SKM-1 treated with dmso at 0.1 percent for 144 hours (cell line): ENCODE data around the gene ESYT3.

Source experiments
- DNase-seq: peaks from one replicate; lab custom pipeline; 2025; ENCODE audit not compliant: unreplicated experiment; lab: John Stamatoyannopoulos, UW

The ESYT3 gene

DNA sequence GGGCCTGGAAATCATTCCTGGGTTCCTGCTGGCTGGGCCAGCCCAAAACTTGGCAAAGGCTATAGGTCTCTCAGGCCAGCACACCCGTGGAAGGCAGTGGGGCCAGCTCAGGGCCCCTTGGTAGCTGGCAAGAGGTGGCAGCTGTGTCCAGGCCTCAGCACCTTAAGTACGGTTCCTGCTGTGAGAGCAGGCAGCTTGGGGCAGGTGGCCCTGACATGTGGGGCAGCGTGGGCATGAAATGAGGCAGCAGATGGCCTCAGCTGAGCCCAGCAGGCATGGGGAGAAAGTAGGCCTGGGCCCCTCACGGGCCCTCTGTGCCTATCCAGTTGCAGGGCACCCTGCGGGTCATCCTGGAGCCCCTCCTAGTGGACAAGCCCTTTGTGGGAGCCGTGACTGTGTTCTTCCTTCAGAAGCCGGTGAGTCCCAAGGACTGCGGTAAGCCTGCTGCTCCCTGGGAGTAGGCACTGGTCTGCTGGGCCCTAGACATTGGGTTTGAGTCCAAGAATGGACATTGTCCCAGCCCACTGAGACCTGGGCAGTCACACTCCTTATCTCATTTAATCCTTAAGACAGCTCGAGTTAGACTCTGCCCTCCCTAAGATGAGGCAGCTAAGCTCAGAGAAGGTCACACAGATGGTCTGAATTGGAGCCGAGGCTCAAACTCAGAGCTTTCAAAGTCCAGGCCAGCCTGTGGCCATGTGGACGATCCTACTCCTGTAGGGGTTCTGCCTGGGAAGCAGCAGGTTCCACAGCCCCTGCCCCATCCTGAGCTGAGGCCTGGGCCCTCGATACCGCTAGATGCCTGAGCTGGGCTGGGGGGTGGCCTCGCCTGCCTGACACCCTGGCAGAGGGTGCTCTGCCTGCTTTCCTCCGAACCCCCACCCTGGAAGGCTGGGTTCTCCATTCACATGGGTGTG lies 25.5 kb downstream of the ESYT3 start:
- DNase-seq, result no peak

- no peak for DNase-seq
Measured at GRCh38 chr3:138460536-138461205, 26.3 kb downstream of the ESYT3 start.

GRCh38 chr3:138461246-138461645 lies 26.8 kb downstream of the ESYT3 start:
- DNase-seq, result no peak

DNA sequence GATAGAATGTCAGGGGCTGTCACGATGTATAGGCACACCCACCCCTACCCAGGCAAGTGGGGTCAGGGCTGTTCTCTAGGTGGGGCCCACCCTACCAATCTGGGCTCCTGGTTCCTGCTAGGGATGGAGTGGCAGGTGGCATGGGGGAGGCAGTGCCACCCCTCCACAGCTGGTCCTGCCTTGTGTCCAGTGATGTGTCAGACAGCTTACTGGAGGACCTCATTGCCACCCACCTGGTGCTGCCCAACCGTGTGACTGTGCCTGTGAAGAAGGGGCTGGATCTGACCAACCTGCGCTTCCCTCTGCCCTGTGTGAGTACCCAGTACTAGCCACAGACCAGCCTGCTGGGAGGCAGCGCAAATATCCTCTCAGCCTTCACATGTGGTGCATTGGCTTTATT lies 27.5 kb downstream of the ESYT3 start:
- no peak for DNase-seq

DNA sequence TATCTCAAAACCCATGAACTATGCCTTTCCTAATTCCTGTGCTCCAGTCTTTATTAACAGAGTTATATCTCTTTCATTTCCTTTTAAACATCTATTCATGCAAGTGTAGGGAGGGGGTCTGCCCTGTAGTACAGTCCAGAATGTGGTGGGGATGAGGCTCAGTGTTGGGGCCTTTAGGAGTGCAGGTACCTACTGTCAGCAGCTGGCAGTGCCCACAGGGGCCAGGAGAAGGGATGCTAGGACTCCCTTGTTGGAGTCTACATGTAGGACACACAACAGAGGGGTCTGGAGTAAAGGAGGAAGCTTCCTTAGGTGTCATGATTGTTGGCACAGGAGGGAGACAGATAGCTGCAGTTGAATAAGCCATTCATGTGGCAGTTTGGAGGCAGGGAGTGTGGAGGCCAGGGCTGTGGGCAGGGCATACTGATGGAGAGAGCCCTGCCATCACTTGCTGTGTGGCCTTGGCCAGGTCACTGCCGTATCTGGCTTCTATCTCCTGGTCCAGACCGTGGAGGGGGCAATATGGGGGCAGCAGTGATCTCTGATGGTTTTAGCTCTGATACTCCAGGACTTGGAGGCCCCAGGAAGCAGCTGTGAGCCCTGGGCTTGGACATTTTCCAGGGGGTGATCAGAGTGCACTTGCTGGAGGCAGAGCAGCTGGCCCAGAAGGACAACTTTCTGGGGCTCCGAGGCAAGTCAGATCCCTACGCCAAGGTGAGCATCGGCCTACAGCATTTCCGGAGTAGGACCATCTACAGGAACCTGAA lies 29.5 kb downstream of the ESYT3 start:
- no peak for DNase-seq

- no peak for DNase-seq
Measured at GRCh38 chr3:138464491-138464860, 30.1 kb downstream of the ESYT3 start.

DNA sequence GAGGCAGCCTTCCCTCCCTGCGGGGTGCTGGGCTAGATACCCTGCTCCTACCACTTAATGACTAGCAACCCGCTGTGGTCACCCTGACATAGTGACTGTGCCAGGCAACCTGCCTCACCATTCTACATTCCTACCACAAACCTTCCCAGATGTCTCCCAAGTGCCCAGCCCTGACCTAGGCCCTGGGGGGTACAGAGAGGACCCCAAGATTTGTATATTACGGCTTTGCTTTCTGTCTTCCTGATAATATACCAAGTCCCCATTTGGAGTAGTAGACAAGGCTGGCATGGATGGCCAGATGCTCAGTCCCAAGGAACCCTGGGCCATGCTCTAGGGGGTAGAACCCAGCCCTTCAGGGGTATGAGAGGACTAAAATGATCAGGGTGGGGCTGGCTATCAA lies 31.0 kb downstream of the ESYT3 start:
- DNase-seq, result no peak

GRCh38 chr3:138465925-138466324 lies 31.5 kb downstream of the ESYT3 start:
- no peak for DNase-seq

DNA sequence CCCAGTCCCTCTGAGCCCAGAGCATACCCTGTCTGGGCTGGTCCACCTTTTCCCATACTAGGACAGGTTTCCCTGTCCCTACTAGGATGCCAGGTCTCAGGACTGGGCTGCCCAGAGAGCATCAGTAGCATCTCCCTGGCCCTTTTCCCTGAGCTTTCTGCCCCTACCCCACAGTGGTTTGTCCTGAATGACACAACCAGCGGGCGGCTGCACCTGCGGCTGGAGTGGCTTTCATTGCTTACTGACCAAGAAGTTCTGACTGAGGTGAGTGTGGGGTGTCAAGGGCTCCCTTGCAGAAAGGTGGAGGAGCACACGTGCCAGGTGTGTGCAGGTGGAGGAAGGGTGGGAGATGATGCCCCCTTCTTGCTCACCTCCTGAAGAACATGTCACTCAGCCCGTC lies 33.5 kb downstream of the ESYT3 start:
- no peak for DNase-seq

DNA sequence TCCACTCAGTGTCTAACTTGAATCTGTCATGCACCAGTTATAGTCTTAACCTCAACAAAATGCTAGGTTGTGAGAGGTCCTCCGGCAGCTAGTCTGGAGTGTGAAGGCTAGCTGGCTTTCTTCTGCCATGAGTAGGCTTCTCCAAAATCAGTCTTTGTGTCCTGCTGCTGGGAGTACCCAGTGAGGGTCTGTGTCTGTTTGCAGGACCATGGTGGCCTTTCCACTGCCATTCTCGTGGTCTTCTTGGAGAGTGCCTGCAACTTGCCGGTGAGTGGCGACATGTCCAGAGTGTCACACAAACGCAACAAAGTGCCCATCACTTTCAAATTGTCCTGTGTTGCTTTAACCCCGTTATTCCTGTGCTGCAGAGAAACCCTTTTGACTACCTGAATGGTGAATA lies 34.0 kb downstream of the ESYT3 start:
- DNase-seq, result no peak

- no peak for DNase-seq
Measured at GRCh38 chr3:138468886-138469285, 34.5 kb downstream of the ESYT3 start.

DNA sequence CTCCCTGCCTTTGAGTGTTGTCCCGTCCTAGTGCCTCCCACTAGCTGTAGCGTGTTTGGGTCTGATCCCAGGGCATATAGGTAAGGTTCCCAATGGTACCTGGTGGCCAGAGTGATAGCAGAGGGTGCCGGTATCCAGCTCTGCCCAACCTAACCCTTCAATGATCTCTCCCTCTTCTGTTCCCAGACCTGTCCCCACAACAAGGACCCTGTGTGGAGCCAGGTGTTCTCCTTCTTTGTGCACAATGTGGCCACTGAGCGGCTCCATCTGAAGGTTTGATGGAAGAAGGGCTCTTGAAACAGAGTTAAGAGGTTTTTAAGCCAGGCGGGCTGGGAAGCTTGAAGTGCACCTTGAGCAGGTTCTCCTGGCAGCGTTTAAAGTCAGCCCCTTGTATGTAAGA lies 35.5 kb downstream of the ESYT3 start:
- DNase-seq, result no peak

GRCh38 chr3:138470687-138471086 lies 36.3 kb downstream of the ESYT3 start:
- no peak for DNase-seq

DNA sequence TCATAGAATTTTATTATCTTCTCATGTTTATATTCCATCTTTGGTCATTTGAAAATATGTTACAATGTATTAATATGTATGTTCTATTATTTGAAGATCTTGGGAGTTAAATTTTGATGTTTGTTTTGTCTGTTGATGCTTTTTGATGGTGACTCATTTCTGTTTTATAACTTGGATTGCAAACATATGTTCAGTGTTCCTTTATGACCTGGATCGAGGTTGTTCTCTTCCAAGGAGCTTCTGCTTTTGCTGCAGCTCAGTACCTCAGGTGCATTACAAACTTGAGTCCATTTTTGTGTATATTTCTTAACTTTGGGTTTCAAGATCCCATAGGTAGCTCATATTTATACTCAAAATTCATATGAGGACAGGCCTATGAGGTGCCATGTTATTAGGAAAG lies 37.1 kb downstream of the ESYT3 start:
- no peak for DNase-seq

DNA sequence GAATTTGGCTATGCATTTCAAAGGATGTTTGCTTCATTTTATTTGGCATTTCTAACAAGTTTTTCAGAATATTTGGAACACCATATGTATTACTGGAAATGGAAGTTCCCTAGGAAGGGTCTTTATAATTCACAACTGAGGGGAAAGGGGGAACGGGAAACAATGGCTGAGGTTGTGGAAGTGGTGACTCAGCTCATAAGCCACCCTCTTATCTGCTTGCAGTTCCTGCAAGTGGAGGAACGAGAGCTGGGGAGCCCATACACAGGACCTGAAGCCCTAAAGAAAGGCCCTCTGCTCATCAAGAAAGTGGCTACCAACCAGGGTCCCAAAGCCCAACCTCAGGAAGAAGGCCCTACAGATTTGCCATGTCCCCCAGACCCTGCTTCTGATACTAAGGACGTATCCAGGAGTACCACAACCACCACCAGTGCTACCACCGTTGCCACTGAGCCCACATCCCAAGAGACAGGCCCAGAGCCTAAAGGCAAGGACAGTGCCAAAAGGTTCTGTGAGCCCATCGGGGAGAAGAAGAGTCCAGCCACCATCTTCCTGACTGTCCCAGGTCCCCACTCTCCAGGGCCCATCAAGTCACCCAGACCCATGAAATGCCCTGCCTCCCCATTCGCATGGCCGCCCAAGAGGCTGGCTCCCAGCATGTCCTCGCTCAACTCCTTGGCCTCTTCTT lies 37.9 kb downstream of the ESYT3 start:
- no peak for DNase-seq

- no peak for DNase-seq
Measured at GRCh38 chr3:138473391-138473790, 39.0 kb downstream of the ESYT3 start.

DNA sequence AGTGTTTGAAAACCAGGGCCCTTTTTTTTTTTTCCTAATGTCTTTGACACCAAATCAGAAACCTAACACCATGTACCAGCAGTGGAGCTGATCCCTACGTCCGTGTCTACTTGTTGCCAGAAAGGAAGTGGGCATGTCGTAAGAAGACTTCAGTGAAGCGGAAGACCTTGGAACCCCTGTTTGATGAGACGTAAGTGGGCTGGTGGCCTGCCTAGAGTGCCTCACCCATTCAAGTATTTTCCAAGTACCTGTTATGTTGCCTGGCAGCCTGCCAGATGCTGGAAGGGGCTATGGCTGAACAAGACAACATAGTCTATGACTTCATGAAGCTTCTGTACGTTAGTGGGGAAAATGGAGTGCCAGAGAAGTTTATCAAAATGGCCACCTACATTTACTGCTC lies 39.7 kb downstream of the ESYT3 start:
- DNase-seq, result no peak

DNA sequence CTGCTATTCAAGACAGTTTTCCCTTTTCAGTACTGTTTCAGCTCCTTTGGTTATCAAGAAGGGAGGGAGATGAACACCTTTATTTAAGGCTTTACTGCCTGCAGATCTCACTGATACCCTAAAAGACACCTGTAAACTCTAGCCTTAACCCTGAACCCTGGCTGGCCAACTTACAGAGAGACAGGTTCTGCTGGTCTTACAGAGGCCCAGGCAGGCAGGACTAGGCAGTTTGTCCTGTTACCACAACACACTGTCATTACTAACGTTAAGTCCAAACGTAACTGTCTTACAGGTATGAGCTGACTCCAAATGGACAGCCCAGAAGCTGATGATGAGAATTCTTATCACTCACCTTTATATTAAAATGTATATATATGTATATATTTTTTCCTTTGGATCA lies 42.1 kb downstream of the ESYT3 start:
- no peak for DNase-seq

DNA sequence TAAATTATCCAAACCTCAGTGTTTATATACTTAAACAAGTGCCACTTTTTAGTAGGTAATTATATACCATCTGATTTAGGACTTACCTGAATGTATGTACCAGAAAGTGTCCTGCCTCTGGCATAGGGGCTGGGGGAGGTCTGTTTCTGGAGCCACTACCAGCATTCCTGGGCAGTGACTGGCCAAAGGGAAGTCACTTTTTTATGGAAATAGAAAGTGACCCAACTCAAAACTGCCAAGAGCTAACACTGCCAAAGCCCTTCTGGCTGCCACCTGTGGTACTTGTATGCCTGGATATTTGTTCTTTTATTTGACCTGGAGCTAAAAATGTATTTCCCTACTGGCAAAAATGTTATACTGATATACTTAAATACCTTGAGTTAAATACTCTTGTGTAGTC lies 42.7 kb downstream of the ESYT3 start:
- no peak for DNase-seq

- DNase-seq, result no peak
Measured at GRCh38 chr3:138477801-138478200, 43.4 kb downstream of the ESYT3 start.

DNA sequence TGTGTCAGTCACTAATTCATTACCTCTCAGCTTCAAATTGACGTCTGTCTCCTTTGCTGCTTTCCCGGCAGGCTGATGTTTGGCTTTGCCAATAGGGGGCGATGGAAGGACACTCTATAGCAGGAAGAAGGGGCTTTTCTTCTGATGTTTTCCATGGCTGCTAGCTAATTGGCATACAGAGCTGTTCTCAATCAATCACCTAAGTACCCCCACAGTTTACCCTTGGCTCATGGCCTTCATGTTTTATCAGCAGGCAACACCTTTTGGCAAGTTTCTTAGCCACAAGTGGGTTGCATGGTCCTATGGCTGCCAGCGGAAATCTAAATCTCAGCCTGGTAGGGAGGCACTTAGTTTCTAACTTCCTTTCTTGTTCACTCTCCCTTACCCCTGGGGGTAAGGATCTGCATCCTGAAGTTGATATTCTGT lies 45.0 kb downstream of the ESYT3 start:
- peak; percentile 58 for DNase-seq
